H7 (cell line): Measurements from ENCODE around the gene LRRC37B. TPM values are rescaled to one million over a fixed set of nuclear protein-coding genes. Genes with fewer than 3 reads are reported as not detected.
"Not testable (repeated sequence)": the region's sequence is repeated elsewhere in the genome, so short reads cannot be mapped to it uniquely, and the experiment has no call there.

Source experiments
- DNase-seq: peaks from one replicate; pipeline ENCODE4 v3.0.0; 2012
- H3K27me3 ChIP-seq: 2 replicates; pipeline ENCODE4 v1.6.0; 2011; ENCODE audit warnings: mild to moderate bottlenecking, low read length; ENCODE audit not compliant: control insufficient read depth, insufficient read depth
- H3K36me3 ChIP-seq: replicated peaks from 2 replicates; pipeline ENCODE4 v1.5.1; 2011; ENCODE audit warnings: low read length; ENCODE audit not compliant: control insufficient read depth, insufficient read depth
- H3K4me3 ChIP-seq: 2 replicates; pipeline ENCODE4 v1.5.1; 2011; ENCODE audit warnings: low read depth, mild to moderate bottlenecking, control low read depth, low read length, moderate library complexity; ENCODE audit not compliant: insufficient read depth
- total RNA-seq: library from RNA; depleted of rRNA; stranded (reverse); fragments of >200 nt; shearing (Covaris generic); gene quantifications from 2 replicates; pipeline ENCODE4 v1.2.3, GENCODE V29; 2014

Gene LRRC37B
- total RNA-seq, 1 experiment from 2014 or later, result 10.8 TPM

DNA sequence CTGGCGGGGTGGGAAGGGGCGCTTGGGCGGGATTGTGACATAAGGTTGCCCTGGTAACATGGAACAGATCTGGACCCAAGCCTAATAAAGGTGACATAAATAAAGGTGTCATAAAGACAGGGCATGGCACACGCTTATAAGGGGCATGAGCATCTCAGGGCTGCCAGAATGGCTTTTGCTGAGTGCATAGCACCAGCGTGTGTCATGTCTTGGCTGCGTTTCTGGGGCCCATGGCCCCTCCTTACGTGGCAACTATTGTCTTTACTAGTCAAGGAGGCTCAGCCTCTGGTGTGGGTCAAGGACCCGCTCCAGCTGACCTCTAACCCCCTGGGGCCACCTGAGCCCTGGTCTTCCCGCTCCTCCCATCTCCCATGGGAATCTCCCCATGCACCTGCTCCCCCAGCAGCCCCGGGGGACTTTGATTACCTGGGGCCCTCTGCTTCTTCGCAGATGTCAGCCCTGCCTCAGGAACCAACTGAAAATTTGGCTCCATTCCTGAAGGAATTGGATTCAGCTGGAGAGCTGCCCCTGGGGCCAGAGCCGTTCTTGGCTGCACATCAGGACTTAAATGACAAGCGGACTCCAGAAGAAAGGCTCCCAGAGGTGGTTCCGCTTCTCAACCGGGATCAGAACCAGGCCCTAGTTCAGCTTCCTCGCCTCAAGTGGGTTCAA lies 13.9 kb downstream of the LRRC37B start:
- H3K27me3 ChIP-seq, result no peaks in the 10 kb centered on the region
- no peak for DNase-seq
- H3K4me3 ChIP-seq, result no peak overlapping the region
- peaks cover 2% of the 10 kb centered on the region; the same call in 1 of the 2 replicates for H3K36me3 ChIP-seq

- DNase-seq, result no peak
- Histone ChIP-seq H3K36me3 (peaks cover 2% of the 10 kb centered on the region; the same call in 1 of the 2 replicates), H3K4me3 (no peak overlapping the region), H3K27me3 (no peaks in the 10 kb centered on the region)
These were observed 14.4 kb downstream of the LRRC37B start for GRCh38 chr17:32021615-32021955.

- not testable (repeated sequence) for H3K4me3 ChIP-seq, H3K36me3 ChIP-seq, H3K27me3 ChIP-seq, DNase-seq
These were observed 15.4 kb downstream of the LRRC37B start for GRCh38 chr17:32022554-32022953.

- not testable (repeated sequence) for H3K36me3 ChIP-seq, DNase-seq, H3K27me3 ChIP-seq, H3K4me3 ChIP-seq
These were observed 20.1 kb downstream of the LRRC37B start for GRCh38 chr17:32027271-32027670.

DNA sequence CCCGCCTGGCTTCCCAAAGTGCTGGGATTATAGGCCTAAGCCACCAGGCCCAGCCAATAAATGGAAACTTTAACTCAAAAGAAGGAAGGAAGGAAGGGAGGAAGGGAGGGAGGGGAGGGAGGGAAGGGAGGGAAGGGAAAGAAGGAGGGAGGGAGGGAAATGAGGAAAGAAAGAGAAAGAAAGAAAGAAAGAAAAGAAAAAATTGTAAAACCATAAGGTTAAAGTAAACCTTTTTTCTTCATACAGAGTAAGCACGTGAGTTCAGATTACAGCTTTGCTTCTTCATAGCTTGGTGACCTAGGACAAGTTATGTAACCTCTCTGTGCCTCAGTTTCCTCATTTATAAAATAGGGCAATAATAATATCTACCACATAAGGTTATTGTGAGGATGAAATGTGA lies 26.0 kb downstream of the LRRC37B start:
- no peak for DNase-seq

GRCh38 chr17:32033812-32034211 lies 26.6 kb downstream of the LRRC37B start:
- not testable (repeated sequence) for H3K27me3 ChIP-seq, DNase-seq, H3K4me3 ChIP-seq, H3K36me3 ChIP-seq

More for the DNA sequence above, 26.0 kb downstream of the LRRC37B start:
- Histone ChIP-seq H3K36me3 (no peaks in the 10 kb centered on the region; the same call in none of the 2 replicates), H3K27me3 (no peaks in the 10 kb centered on the region), H3K4me3 (no peak overlapping the region)

DNA sequence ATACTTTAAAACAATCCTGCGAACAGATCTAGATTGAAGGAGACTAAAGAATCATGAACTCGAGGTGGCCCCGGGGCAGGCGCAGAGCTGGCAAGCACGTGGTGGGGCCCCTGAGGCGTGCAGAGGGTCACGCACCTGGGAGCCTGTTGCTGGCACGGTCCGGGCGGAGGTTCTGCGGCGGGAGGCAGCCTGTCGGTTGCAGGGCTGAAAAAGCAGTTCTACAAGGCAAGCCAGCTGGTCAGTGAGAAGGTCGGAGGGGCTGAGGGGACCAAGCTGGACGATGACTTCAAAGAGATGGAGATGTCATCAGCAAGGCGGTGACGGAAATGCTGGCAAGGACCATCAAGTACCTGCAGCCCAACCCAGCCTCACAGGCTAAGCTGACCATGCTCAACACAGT lies 33.1 kb downstream of the LRRC37B start:
- H3K4me3 ChIP-seq, H3K27me3 ChIP-seq, DNase-seq, H3K36me3 ChIP-seq: not testable (repeated sequence)

DNA sequence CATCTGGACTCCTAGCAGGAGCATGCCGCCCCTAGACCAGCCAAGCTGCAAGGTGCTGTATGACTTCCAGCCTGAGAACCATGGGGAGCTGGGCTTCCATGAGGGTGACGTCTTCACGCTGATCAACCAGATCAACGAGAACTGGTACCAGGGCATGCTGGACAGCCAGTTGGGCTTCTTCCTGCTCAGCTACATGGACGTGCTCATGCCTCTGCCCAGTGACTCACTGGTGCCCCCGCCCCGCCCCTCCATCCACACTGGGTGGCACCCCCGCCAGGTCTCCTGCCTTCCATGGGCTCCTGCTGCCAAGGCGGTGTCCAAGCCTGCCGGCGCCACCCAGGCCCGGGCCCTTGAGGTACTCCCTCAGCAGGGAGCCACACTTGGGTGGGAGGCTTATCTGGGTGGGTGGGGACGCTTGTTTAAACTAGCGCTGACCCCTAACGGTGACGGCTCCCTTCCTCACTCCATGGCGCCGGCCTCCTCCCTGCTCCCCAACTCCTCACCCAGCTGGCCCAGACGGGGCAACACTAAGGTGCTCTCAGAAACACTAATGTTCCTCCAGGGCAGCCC lies 34.2 kb downstream of the LRRC37B start:
- not testable (repeated sequence) for DNase-seq

DNA sequence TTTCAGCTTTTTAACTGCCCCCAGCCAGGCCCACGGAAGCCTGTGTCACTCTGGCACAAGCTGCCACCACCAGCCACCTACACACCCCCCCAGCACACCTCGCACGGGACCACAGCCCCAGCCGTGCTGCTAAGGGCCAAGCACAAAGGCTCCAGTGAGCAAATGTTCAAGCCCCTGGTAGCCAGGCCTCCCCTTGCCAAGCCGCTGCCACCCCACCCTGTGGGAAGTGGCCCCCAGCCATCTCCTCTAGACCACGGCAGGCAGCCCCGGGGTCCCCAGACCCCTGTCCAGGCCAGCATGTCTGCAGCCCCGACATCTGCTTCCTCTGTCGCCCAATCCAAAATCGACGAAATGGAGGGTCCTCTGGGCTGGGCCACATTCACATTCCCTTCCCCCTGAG lies 35.1 kb downstream of the LRRC37B start:
- not testable (repeated sequence) for H3K27me3 ChIP-seq, H3K36me3 ChIP-seq, DNase-seq, H3K4me3 ChIP-seq

More for the DNA sequence above, 34.2 kb downstream of the LRRC37B start:
- H3K36me3 ChIP-seq, H3K27me3 ChIP-seq, H3K4me3 ChIP-seq: not testable (repeated sequence)

DNA sequence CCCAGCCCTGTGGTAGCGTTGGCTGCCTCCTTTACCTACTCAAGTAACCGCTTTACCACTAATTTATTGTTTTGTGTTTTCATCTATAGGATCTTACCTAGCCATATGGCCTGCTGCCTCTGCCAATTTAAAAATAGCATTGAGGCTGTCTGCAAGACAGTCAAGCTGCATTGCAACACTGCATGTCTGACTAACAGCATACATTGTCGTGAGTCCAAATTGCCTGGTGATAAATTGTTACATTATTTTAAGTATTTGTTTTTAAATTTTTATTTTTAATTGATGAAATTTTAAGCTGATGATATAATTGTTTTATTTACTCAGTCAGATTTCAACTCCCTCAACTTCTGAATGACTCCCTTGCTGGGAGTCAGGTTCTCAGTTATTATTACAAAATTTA lies 38.4 kb downstream of the LRRC37B start:
- not testable (repeated sequence) for H3K27me3 ChIP-seq, H3K4me3 ChIP-seq, DNase-seq, H3K36me3 ChIP-seq

DNA sequence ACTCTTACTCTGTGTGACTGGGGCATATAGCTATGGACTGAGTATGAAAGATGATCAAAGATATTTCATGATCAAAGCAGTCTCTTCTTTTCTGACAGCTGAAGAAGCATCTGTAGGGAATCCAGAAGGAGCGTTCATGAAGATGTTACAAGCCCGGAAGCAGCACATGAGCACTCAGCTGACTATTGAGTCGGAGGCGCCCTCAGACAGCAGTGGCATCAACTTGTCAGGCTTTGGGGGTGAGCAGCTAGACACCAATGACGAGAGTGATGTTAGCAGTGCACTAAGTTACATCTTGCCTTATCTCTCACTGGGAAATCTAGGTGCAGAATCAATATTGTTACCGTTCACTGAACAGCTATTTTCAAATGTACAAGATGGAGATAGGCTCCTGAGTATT lies 40.5 kb downstream of the LRRC37B start:
- not testable (repeated sequence) for DNase-seq

DNA sequence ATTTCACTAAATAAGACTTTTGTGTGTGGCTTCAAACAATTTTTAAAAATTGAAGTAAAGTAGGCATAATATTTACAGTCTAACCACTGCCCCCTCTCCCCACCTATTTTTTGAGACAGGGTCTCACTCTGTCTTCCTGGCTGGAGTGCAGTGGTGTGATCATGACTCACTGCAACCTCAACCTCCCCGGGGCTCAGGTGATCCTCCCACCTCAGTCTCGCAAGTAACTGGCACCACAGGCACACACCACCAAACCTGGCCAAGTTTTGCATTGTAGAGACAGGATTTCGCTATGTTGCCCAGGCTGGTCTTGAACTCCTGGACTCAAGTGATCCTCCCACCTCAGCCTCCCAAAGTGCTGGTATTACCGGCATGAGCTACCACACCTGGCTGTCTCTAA lies 47.8 kb downstream of the LRRC37B start:
- H3K4me3 ChIP-seq, DNase-seq, H3K27me3 ChIP-seq, H3K36me3 ChIP-seq: not testable (repeated sequence)

More for the DNA sequence above, 40.5 kb downstream of the LRRC37B start:
- H3K4me3 ChIP-seq, H3K27me3 ChIP-seq, H3K36me3 ChIP-seq: not testable (repeated sequence)

DNA sequence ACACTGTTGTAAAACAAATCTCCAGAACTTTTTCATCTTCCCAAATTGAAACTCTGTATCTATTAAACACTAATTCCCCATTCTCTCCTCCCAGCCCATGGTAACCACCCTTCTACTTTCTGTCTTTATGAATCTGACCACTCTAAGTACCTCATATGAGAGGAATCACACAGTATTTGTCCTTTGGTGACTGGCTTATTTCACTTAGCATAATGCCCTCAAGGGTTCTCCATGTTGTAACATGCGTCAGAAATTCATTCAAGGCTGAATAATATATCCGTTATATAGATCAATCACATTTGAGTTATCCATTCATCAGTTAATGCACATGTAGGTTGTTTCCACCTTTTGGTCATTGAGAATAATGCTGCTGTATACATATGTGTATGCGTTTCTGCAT lies 48.2 kb downstream of the LRRC37B start:
- H3K27me3 ChIP-seq, H3K36me3 ChIP-seq, DNase-seq, H3K4me3 ChIP-seq: not testable (repeated sequence)

- DNase-seq, H3K27me3 ChIP-seq, H3K36me3 ChIP-seq, H3K4me3 ChIP-seq: not testable (repeated sequence)
These were observed 49.3 kb downstream of the LRRC37B start for GRCh38 chr17:32056500-32056899.

DNA sequence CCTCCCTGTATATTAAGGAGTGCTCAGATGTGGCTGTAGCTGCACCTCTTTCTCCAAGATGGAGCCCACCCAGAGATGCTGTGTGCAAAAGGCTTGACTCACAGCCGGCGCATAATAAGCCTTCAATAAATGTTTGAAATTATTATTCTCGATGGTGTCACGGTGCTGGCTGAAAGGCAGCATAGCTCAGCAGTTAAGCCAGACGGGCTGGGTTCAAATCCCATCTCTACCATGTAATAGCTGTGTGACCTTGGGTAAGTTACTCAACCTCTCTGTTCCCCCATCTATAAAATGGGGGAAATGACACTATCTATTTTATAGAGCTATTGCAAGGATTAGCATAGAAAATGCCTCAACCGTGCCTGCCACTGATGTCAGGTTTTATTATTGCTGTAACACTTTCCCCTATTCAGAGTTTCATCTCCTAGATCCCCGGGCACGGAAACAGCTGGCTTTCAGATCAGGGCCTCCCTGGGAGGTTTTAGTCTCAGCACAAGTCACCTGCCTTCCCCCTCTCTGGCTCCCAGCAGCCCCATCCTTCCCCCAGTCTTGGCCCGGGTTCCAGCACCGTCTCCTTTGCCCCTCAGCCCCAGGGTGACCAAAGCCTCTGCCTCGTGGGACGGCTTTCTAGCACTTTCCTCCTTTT lies 50.4 kb downstream of the LRRC37B start:
- H3K4me3 ChIP-seq, DNase-seq, H3K27me3 ChIP-seq, H3K36me3 ChIP-seq: not testable (repeated sequence)
